ENCODE results near the gene MBNL2. TPM values are rescaled to one million over a fixed set of nuclear protein-coding genes. Genes with fewer than 3 reads are reported as not detected.

The MBNL2 gene
- total RNA-seq, 2 experiments from 2014 or later = 15.8 to 16.1 TPM

- Mint-ChIP-seq H3K4me3 (peak overlapping the region; percentile 66), H3K27me3 (no peaks in the 10 kb centered on the region), H3K4me1 (ENCODE audit: low read depth) (peaks cover 14% of the 10 kb centered on the region), H3K27ac (peak overlapping the region; percentile 62), H3K36me3 (ENCODE audit: low read depth) (peaks cover 8% of the 10 kb centered on the region), H3K9me3 (no peaks in the 10 kb centered on the region)
- DNase-seq = no peak
- ChIA-PET POLR2A (no interaction called here), CTCF (interaction anchor here (4.8 to 18.7 kb wide), 2 partner anchors 10 to 260 kb away, joined by 25 to 245 read pairs; no protein-coding TSS in a partner anchor)
- ATAC-seq = peak; percentile 53
- no peak for TF ChIP-seq CTCF (IDR thresholded peaks at IDR 0.05)
- intact Hi-C loops (cut with micrococcal nuclease) = no loop called here
Observed at GRCh38 chr13:97369261-97369893, 147.2 kb downstream of the MBNL2 start.

- intact Hi-C loops (cut with micrococcal nuclease) = no loop called here
- CTCF ChIA-PET = interaction anchor here (4.8 to 18.7 kb wide), 2 partner anchors 12 to 263 kb away, joined by 25 to 245 read pairs; no protein-coding TSS in a partner anchor
- Mint-ChIP-seq H3K36me3 (ENCODE audit: low read depth) (peaks cover 8% of the 10 kb centered on the region), H3K27me3 (no peaks in the 10 kb centered on the region), H3K4me3 (no peak overlapping the region), H3K9me3 (no peaks in the 10 kb centered on the region), H3K4me1 (ENCODE audit: low read depth) (peaks cover 9% of the 10 kb centered on the region), H3K27ac (no peak overlapping the region)
- no peak for DNase-seq
- POLR2A ChIA-PET = no interaction called here
- no peak for TF ChIP-seq CTCF (IDR thresholded peaks at IDR 0.05)
- ATAC-seq = no peak
Observed at GRCh38 chr13:97371486-97372109, 149.5 kb downstream of the MBNL2 start.

GRCh38 chr13:97372936-97373335 lies 150.8 kb downstream of the MBNL2 start:
- Mint-ChIP-seq H3K9me3 (no peaks in the 10 kb centered on the region), H3K4me3 (no peak overlapping the region), H3K36me3 (ENCODE audit: low read depth) (no peaks in the 10 kb centered on the region), H3K4me1 (ENCODE audit: low read depth) (peaks cover 7% of the 10 kb centered on the region), H3K27ac (no peak overlapping the region), H3K27me3 (no peaks in the 10 kb centered on the region)
- ChIA-PET CTCF (interaction anchor here (18.7 kb wide), 1 partner anchor 264 kb away, joined by 245 read pairs; no protein-coding TSS in a partner anchor), POLR2A (no interaction called here)
- no peak for ATAC-seq
- TF ChIP-seq CTCF (IDR thresholded peaks at IDR 0.05) = no peak
- no peak for DNase-seq
- intact Hi-C loops (cut with micrococcal nuclease) = no loop called here

GRCh38 chr13:97373787-97374186 lies 151.7 kb downstream of the MBNL2 start:
- H3K27ac Mint-ChIP-seq = no peak overlapping the region
- no peak overlapping the region for H3K4me3 Mint-ChIP-seq
- no peaks in the 10 kb centered on the region for H3K36me3 Mint-ChIP-seq (ENCODE audit: low read depth)
- DNase-seq (no peak), ATAC-seq (no peak)
- no peaks in the 10 kb centered on the region for H3K27me3 Mint-ChIP-seq
- intact Hi-C loops (cut with micrococcal nuclease) = no loop called here
- H3K4me1 Mint-ChIP-seq (ENCODE audit: low read depth) = peaks cover 3% of the 10 kb centered on the region
- H3K9me3 Mint-ChIP-seq = no peaks in the 10 kb centered on the region
- TF ChIP-seq CTCF (IDR thresholded peaks at IDR 0.05) = no peak
- POLR2A ChIA-PET = no interaction called here
- CTCF ChIA-PET = no interaction called here

GRCh38 chr13:97376981-97377380 lies 154.8 kb downstream of the MBNL2 start:
- H3K27ac Mint-ChIP-seq = no peak overlapping the region
- intact Hi-C loops (cut with micrococcal nuclease) = no loop called here
- POLR2A ChIA-PET = interaction anchor here (0.7 kb wide), 1 partner anchor 10 kb away, joined by 3 read pairs; no protein-coding TSS in a partner anchor
- DNase-seq (no peak), ATAC-seq (no peak)
- H3K4me1 Mint-ChIP-seq (ENCODE audit: low read depth) = no peaks in the 10 kb centered on the region
- peaks cover 2% of the 10 kb centered on the region for H3K36me3 Mint-ChIP-seq (ENCODE audit: low read depth)
- no peak for TF ChIP-seq CTCF (IDR thresholded peaks at IDR 0.05)
- CTCF ChIA-PET = interaction anchor here (2.7 kb wide), 1 partner anchor 18 kb away, joined by 10 read pairs; no protein-coding TSS in a partner anchor
- H3K27me3 Mint-ChIP-seq = no peaks in the 10 kb centered on the region
- no peaks in the 10 kb centered on the region for H3K9me3 Mint-ChIP-seq
- no peak overlapping the region for H3K4me3 Mint-ChIP-seq
